HAP-1 (cell line): ENCODE data around the gene BAZ1B.
"Not testable (repeated sequence)": the region's sequence is repeated elsewhere in the genome, so short reads cannot be mapped to it uniquely, and the experiment has no call there.

Experiments used
- DNase-seq, 2 experiments: peaks; one replicate each; pipeline ENCODE4 v3.0.0-alpha.2; 2016 to 2020; ENCODE audit warnings: low spot score in 2 of 2
- H3K27me3 ChIP-seq: fragments of 250-450 bp; sonication (Bioruptor Pico); 2 replicates; pipeline ENCODE4 v1.5.1; 2020; ENCODE audit warnings: low read depth, mild to moderate bottlenecking, moderate library complexity
- H3K36me3 ChIP-seq: fragments of 250-450 bp; sonication (Bioruptor Pico); replicated peaks from 2 replicates; pipeline ENCODE4 v1.5.1; 2020; ENCODE audit warnings: mild to moderate bottlenecking
- H3K4me1 ChIP-seq: fragments of 250-450 bp; sonication (Bioruptor Pico); 2 replicates; pipeline ENCODE4 v1.5.1; 2020; ENCODE audit warnings: mild to moderate bottlenecking
- H3K4me3 ChIP-seq: fragments of 250-450 bp; sonication (Bioruptor Pico); 2 replicates; pipeline ENCODE4 v1.5.1; 2020; ENCODE audit warnings: mild to moderate bottlenecking, moderate library complexity
- H3K9me3 ChIP-seq: fragments of 250-450 bp; sonication (Bioruptor Pico); 2 replicates; pipeline ENCODE4 v1.5.1; 2020; ENCODE audit warnings: mild to moderate bottlenecking, moderate library complexity
- in situ Hi-C: fragments of 300-500 bp; cut with MboI; formaldehyde crosslinking; loops from 3 replicates; pipeline ENCODE4 v1.14.3; 2020; ENCODE audit warnings: low sequenced_read_pairs, inconsistent platforms, mixed read lengths

BAZ1B gene

DNA sequence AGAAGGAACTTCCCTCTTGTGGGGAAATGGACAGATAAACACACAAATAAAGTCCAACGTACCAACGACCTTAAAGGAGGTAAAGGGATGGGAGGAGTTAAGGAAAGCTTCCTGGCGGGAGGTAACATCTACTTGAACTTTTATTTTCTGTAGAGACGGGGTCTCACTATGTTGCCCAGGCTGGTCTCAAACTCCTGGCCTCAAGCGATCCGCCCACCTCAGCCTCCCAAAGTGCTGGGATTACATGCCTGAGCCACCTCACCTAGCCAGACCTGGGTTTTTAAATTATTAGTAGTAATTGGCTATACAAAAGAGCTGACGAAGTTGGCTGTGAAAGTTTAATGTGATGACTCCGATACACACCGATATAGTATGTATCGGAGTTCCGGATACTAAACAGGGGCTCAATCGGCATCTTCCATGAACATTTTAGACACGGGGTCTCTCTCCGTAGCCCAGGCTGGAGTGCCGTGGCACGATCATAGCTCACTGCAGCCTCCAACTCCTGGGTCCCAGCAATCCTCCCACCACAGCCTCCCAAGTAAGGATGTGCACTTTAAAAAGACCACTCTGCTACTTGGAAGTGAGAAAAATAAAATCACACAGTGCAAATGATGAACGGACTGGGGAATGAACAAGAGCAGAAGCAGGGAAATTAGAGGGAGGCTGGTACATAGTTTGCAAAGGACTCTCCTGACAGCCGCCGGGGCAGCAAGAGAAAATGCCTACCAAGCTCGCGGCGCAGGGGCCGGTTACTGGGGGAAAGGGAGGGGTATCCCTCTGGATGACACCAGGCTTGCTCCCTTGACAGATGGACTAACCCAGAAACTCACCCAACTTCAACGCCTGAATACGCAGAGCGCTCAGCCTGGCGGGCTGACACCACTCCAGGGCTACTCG is 34.4 kb upstream of the BAZ1B start:
- in situ Hi-C loops: no loop called here
- Histone ChIP-seq H3K27me3 (no peaks in the 10 kb centered on the region), H3K36me3 (peaks cover 3% of the 10 kb centered on the region), H3K4me1 (peaks cover 9% of the 10 kb centered on the region), H3K9me3 (0 out of 2 replicates have a peak, but pooled peaks cover 2% of the 10 kb centered on the region), H3K4me3 (peak overlapping the region; percentile 61)
- no peak for DNase-seq

DNA sequence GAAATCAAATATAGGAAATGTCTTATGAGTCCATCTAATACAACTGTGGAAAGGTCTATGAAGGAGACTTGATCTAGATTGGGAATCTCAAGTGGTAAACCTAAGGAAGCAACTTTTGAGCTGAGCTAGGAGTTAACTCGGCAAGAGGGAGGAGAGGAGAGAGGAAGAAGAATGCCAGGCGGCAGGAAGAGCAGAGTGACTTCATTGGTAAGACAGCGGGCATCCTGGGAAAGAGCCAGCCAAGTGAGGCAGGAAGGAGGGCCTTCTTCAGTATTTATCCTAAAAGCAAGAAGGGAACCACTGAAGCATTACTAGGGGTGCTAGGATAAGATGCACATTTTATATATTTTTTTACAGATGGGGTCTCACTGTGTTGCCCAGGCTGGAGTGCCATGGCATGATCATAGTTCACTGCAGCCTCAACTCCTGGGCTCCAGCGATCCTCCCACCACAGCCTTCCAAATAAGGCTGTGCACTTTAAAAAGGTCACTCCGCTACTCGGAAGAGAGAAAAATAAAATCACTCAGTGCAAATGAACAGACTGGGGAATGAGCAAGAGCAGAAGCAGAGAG is 33.4 kb upstream of the BAZ1B start:
- Histone ChIP-seq H3K27me3 (no peaks in the 10 kb centered on the region), H3K4me3 (peak overlapping the region; percentile 61; the same call in 1 of the 2 replicates), H3K36me3 (peaks cover 11% of the 10 kb centered on the region), H3K9me3 (0 out of 2 replicates have a peak, but pooled peaks cover 2% of the 10 kb centered on the region), H3K4me1 (peaks cover 9% of the 10 kb centered on the region)
- no peak for DNase-seq
- in situ Hi-C loops: no loop called here

DNA sequence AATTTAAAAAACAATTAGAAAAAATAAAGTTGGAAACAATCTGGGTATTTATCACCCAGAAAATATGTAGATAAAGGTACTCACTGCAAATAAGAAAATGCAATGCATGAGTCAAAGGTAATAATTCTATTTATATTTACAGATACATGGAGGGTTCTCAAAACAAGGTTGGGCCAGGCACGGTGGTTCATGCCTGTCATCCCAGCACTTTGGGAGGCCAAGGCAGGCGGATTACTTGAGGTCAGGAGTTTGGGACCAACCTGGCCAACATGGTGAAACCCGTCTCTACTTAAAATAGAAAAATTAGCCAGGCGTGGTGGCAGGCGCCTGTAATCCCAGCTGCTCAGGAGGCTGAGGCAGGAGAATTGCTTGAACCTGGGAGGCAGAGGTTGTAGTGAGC is 28.0 kb upstream of the BAZ1B start:
- DNase-seq, H3K9me3 ChIP-seq, H3K4me3 ChIP-seq, H3K27me3 ChIP-seq, in situ Hi-C loops, H3K4me1 ChIP-seq: not testable (repeated sequence)
- peaks cover 18% of the 10 kb centered on the region for H3K36me3 ChIP-seq

DNA sequence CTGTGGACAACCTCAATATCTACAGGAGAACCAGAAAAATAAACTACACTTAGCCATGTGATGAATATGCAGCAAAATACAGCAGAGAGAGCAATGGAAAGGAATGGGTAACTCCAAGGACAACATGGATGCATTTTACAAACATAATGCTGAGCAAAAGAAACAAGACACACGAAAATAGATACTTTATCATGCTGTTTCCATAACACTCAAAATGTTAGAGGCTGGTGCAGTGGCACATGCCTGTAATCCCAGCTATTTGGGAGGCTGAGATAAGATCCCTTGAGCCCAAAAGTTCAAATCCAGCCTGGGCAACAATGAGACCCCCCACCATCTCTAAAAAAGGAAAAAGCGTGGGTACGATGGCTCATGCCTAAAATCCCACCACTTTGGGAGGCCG is 27.1 kb upstream of the BAZ1B start:
- Histone ChIP-seq H3K36me3 (peaks cover 18% of the 10 kb centered on the region), H3K27me3 (no peaks in the 10 kb centered on the region), H3K4me1 (no peaks in the 10 kb centered on the region), H3K4me3 (no peak overlapping the region), H3K9me3 (no peaks in the 10 kb centered on the region)
- in situ Hi-C loops: no loop called here
- DNase-seq: no peak

DNA sequence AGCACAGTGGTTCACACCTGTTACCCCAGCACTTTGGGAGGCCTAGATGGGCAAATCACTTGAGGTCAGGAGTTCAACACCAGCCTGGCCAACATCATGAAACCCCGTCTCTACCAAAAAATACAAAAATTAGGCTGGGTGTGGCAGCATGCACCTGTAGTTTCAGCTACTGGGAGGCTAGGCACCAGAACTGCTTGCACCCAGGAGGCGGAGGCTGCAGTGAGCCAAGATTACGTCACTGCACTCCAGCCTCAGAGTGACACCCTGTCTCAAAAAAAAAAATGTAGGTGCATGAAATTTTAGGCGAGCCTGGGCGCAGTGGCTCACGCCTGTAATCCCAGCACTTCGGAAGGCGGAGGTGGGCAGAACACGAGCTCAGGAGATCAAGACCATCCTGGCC is 25.7 kb upstream of the BAZ1B start:
- H3K36me3 ChIP-seq: peaks cover 28% of the 10 kb centered on the region
- H3K4me1 ChIP-seq: no peaks in the 10 kb centered on the region
- H3K9me3 ChIP-seq: no peaks in the 10 kb centered on the region
- no peak for DNase-seq
- in situ Hi-C loops: no loop called here
- no peak overlapping the region for H3K4me3 ChIP-seq
- H3K27me3 ChIP-seq: no peaks in the 10 kb centered on the region

DNA sequence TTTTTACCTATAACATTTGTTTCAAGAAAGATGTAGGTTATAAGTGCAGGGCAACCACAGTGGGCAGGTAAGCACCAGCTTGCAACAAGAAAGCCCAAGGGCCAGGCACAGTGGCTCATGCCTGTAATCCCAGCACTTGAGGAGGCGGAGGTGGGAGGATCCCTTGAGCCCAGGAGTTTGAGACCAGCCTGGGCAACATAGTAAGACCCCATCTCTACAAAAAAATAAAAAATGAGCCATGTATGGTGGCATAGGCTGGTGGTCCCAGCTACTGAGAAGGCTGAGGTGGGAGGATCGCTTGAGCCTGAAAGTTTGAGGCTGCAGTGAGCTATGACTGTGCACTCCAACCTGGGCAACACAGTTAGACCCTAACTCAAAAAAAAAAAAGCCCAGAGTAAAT is 22.6 kb upstream of the BAZ1B start:
- in situ Hi-C loops: no loop called here
- Histone ChIP-seq H3K4me3 (no peak overlapping the region), H3K9me3 (no peaks in the 10 kb centered on the region), H3K36me3 (peaks cover 21% of the 10 kb centered on the region), H3K27me3 (no peaks in the 10 kb centered on the region), H3K4me1 (no peaks in the 10 kb centered on the region)
- DNase-seq: no peak

DNA sequence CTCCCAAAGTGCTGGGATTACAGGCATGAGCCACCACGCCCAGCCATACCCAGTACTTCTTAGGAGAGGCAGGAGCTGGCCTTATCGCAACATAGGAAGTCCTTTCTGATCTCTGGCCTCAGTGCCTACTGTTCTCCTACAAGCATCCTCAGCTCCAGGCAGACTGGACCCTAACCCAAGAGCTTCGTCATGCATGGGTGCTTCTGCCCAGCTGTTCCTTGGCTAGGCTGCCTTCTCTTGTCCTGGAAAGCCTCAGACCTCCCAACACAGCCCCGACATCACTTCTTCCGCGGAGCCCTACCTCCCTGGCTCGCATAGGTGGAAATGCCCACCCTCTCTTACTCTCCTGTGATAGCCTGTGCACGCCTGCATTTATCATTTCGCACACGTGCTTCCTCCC is 19.6 kb upstream of the BAZ1B start:
- no peaks in the 10 kb centered on the region for H3K27me3 ChIP-seq
- in situ Hi-C loops: no loop called here
- no peak overlapping the region for H3K4me3 ChIP-seq
- peaks cover 38% of the 10 kb centered on the region for H3K36me3 ChIP-seq
- H3K9me3 ChIP-seq: no peaks in the 10 kb centered on the region
- H3K4me1 ChIP-seq: no peaks in the 10 kb centered on the region
- DNase-seq: no peak

DNA sequence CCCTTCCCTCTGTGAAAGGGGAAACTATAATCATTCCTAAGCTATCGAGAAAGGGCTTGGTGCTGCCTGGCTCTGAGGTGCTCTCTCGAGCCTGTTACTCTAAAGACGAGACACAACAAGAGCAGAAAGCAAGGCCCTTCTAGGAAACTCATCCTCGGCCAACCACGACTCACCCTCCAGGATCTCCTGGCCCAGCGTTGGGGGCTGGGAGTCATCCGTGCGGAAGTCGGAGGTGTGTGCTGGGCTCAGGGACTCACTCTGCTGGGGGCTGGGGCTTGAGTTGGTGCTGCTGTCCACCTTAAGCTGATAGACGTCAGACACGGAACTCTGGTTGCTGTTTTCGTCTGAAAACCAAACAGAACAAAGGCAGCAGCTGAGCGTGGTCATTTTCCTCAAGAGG is 17.6 kb upstream of the BAZ1B start:
- no peaks in the 10 kb centered on the region for H3K9me3 ChIP-seq
- no peaks in the 10 kb centered on the region for H3K27me3 ChIP-seq
- H3K4me1 ChIP-seq: no peaks in the 10 kb centered on the region
- peaks cover 42% of the 10 kb centered on the region for H3K36me3 ChIP-seq
- no peak overlapping the region for H3K4me3 ChIP-seq
- no peak for DNase-seq
- in situ Hi-C loops: no loop called here

- H3K36me3 ChIP-seq: peaks cover 36% of the 10 kb centered on the region
- H3K9me3 ChIP-seq, in situ Hi-C loops, H3K4me3 ChIP-seq, H3K27me3 ChIP-seq, H3K4me1 ChIP-seq, DNase-seq: not testable (repeated sequence)
Observed at GRCh38 chr7:73538510-73538909, 16.4 kb upstream of the BAZ1B start.

DNA sequence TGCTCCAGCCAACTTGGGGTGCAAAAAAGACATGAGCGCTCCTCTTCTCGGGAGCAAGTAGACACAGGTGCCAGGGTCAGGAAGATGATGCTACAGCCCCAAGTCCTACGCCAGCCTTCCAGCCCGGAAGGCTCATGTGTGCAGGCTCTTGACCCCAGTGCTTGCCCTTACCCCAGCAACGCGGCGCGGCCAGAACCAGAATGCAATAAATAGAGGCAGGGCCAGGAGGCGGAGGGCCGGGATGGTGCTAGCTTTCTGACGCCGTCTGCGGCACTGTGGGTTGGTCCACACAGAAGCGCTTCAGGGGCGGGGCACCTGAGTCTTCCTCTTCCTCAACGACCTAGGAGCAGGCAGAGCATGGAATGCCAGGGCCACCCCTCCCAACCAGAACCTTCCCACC is 15.0 kb upstream of the BAZ1B start:
- H3K27me3 ChIP-seq: no peaks in the 10 kb centered on the region
- H3K9me3 ChIP-seq: no peaks in the 10 kb centered on the region
- no peak overlapping the region for H3K4me3 ChIP-seq
- in situ Hi-C loops: no loop called here
- H3K4me1 ChIP-seq: no peaks in the 10 kb centered on the region
- DNase-seq: no peak
- peaks cover 33% of the 10 kb centered on the region for H3K36me3 ChIP-seq

DNA sequence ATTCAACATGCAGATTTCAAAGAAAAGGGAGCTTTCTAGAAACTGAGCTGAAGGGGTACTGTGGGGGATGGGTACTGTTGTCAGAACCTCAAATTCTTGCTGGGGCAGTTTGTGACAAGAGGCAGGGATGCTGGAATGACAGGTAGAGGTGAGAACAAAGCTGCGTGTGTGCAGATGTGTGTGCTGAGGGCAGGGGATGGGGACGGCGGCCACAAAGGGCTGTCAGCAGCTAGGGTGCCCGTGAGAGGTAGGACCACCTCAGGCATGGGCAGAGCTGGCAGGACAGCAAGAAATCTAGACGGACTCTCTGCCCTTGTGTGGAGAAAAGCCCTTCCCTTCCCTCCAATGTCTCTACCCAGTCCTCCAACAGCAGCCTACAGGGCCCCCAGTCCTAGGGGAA is 14.4 kb upstream of the BAZ1B start:
- no peak overlapping the region for H3K4me3 ChIP-seq
- H3K9me3 ChIP-seq: no peaks in the 10 kb centered on the region
- no peak for DNase-seq
- H3K27me3 ChIP-seq: no peaks in the 10 kb centered on the region
- peaks cover 27% of the 10 kb centered on the region for H3K36me3 ChIP-seq
- H3K4me1 ChIP-seq: no peaks in the 10 kb centered on the region
- in situ Hi-C loops: no loop called here

DNA sequence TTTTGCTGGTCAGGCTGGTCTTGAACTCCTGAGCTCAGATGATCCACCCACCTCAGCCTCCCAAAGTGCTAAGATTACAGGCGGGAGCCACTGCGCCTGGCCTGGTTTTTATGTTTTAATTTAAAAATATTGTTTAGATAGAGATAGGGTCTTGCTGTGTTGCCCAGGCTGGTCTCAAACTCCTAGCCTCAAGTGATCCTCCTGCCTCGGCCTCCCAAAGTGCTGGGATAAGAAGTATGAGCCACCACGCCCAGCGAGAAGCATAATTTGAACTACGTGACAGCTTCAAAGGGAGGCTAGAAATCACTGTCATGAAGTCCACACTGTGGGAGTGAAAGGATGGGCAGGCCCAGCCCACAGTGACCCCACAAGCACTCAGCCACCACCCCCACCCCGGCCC is 13.8 kb upstream of the BAZ1B start:
- H3K4me3 ChIP-seq, H3K27me3 ChIP-seq, DNase-seq, in situ Hi-C loops, H3K9me3 ChIP-seq, H3K4me1 ChIP-seq: not testable (repeated sequence)
- peaks cover 27% of the 10 kb centered on the region for H3K36me3 ChIP-seq

DNA sequence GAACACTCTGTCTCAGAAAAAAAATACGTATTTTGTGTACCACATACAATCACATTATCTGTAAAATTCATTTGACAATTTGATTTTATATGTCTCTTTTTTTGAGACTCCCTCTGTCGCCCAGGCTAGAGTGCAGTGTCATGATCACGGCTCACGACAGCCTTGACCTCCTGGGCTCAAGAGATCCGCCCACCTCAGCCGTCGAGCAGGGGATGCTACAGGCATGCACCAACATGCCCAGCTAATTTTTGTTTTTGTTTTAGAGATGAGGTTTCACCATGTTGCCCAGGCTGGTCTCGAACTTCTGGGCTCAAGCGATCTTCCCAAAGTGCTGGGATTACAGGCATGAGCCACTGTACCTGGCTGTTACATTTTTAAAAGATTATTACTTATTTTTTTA is 11.6 kb upstream of the BAZ1B start:
- no peak for DNase-seq
- in situ Hi-C loops: no loop called here
- Histone ChIP-seq H3K4me1 (no peaks in the 10 kb centered on the region), H3K4me3 (no peak overlapping the region), H3K36me3 (peaks cover 21% of the 10 kb centered on the region), H3K9me3 (no peaks in the 10 kb centered on the region), H3K27me3 (no peaks in the 10 kb centered on the region)

- H3K36me3 ChIP-seq: peaks cover 10% of the 10 kb centered on the region
- no peaks in the 10 kb centered on the region for H3K27me3 ChIP-seq
- no peak for DNase-seq
- no peaks in the 10 kb centered on the region for H3K9me3 ChIP-seq
- no peaks in the 10 kb centered on the region for H3K4me1 ChIP-seq
- H3K4me3 ChIP-seq: no peak overlapping the region
- in situ Hi-C loops: no loop called here
Observed at GRCh38 chr7:73532224-73532623, 10.1 kb upstream of the BAZ1B start.
